HL-60 (cell line): ENCODE results near the gene ZNF575.
"Not testable (repeated sequence)": the region's sequence is repeated elsewhere in the genome, so short reads cannot be mapped to it uniquely, and the experiment has no call there.

Experiments
- DNase-seq, 2 experiments: peaks; one replicate each; pipeline ENCODE4 v3.0.0-alpha.2; 2010 to 2020; ENCODE audit warnings: low read depth in 1 of 2, low spot score in 1 of 2
- H3K27ac ChIP-seq: fragments of 250-450 bp; sonication (Bioruptor Pico); replicated peaks from 2 replicates; pipeline ENCODE4 v1.5.1; 2020; ENCODE audit warnings: mild to moderate bottlenecking, moderate library complexity
- H3K27me3 ChIP-seq: fragments of 250-450 bp; sonication (Bioruptor Pico); 2 replicates; pipeline ENCODE4 v1.5.1; 2021; ENCODE audit warnings: mild to moderate bottlenecking, moderate library complexity; ENCODE audit not compliant: insufficient read depth, poor library complexity, severe bottlenecking
- H3K4me3 ChIP-seq: replicated peaks from 2 replicates; pipeline ENCODE4 v1.5.1; 2011; ENCODE audit warnings: mild to moderate bottlenecking, control low read depth, low read length; ENCODE audit not compliant: insufficient read depth
- CTCF ChIP-seq: IDR thresholded peaks from one replicate; pipeline ENCODE4 v1.5.1; 2011; ENCODE audit warnings: low read length, control low read depth, inconsistent platforms; ENCODE audit not compliant: insufficient read depth
- GABPA ChIP-seq: IDR thresholded peaks from 2 replicates; pipeline ENCODE4 v1.6.1; 2012; ENCODE audit warnings: low read depth
- POLR2AphosphoS5 ChIP-seq: IDR thresholded peaks from 2 replicates; pipeline ENCODE4 v1.6.1; 2012; ENCODE audit warnings: low read depth
- REST ChIP-seq: IDR thresholded peaks from 2 replicates; pipeline ENCODE4 v1.6.1; 2012; ENCODE audit warnings: low read depth; ENCODE audit not compliant: insufficient replicate concordance
- SPI1 ChIP-seq: IDR thresholded peaks from 2 replicates; pipeline ENCODE4 v1.6.1; 2012; ENCODE audit warnings: low read depth, mild to moderate bottlenecking, borderline replicate concordance

ZNF575 gene

DNA sequence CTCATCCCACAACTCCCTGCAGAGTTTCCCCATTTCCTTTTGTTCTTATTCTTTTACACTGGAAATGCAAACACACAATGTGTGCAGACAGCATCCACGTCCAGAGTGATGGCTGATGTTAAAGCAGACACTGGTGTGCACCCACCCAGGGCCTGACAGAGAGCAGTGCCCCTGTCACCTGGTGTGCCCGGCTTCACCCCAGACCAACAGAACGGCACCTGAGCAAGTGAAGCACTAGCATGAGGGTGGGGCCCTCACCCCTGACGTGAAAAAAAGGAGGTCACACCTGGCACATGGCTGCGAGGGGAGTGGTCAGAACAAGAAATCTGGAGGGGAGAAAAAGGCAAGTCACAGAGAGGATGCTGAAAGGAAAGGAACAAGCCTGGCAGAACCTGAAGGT, 12.3 kb downstream of the ZNF575 start:
- TF ChIP-seq POLR2AphosphoS5: no peak
- TF ChIP-seq CTCF: no peak
- TF ChIP-seq GABPA: no peak
- TF ChIP-seq SPI1: no peak
- TF ChIP-seq REST: no peak
- H3K27ac ChIP-seq: no peak overlapping the region
- DNase-seq: no peak
- no peaks in the 10 kb centered on the region for H3K27me3 ChIP-seq
- H3K4me3 ChIP-seq: no peak overlapping the region

GRCh38 chr19:43545981-43546380, 13.0 kb downstream of the ZNF575 start:
- no peak for TF ChIP-seq POLR2AphosphoS5
- no peak for TF ChIP-seq GABPA
- no peak for TF ChIP-seq SPI1
- TF ChIP-seq REST: no peak
- no peak overlapping the region for H3K27ac ChIP-seq
- no peaks in the 10 kb centered on the region for H3K27me3 ChIP-seq
- H3K4me3 ChIP-seq: no peak overlapping the region
- DNase-seq: no peak

DNA sequence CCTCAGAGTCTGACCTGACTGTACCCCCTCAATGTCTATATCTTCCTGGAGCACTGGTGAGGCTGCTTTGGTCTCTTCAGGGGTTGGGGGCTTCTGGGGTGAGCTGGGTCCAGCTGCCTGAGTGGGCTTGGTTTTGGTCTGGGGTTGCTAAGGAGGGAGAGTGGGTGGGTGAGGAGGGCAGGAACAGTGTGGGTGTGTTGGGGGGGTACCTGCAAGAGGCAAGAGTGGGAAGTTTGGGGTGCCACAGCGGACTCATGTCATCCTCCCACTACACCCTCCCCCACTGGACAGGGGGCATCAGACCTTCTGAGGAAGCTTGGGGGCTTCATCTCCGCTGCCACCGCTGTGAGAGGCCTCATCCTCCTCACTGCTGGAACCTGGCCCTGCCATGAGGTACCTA, 13.6 kb downstream of the ZNF575 start:
- Histone ChIP-seq H3K27ac (no peak overlapping the region), H3K27me3 (no peaks in the 10 kb centered on the region), H3K4me3 (no peak overlapping the region)
- TF ChIP-seq SPI1 (no peak), CTCF (no peak), REST (no peak), GABPA (no peak), POLR2AphosphoS5 (no peak)
- DNase-seq: no peak

- H3K27ac ChIP-seq, H3K4me3 ChIP-seq, DNase-seq, H3K27me3 ChIP-seq: not testable (repeated sequence)
Measured at GRCh38 chr19:43547926-43548325, 14.9 kb downstream of the ZNF575 start.
